HepG2 (cell line): ENCODE measurements around the gene NEMF.

Source experiments
- ARHGAP35 ChIP-seq: sonication (generic); formaldehyde crosslinking; IDR thresholded peaks from 2 replicates; pipeline ENCODE4 v1.9.0; 2022; ENCODE audit warnings: mild to moderate bottlenecking, inconsistent platforms, moderate library complexity, missing genetic modification reagents, borderline replicate concordance
- CBFB ChIP-seq: sonication (generic); formaldehyde crosslinking; IDR thresholded peaks from 2 replicates; pipeline ENCODE4 v1.4.0; 2020; ENCODE audit warnings: missing genetic modification reagents
- EZH2 ChIP-seq: conservative IDR thresholded peaks from 2 replicates; pipeline ENCODE4 v1.6.1; 2012; ENCODE audit warnings: mild to moderate bottlenecking, low read depth, low read length, moderate library complexity
- POLR2A ChIP-seq, 2 experiments: IDR thresholded peaks; 2 replicates each; pipeline ENCODE4 v1.6.1; 2011; ENCODE audit warnings: low read depth in 2 of 2, low read length in 2 of 2, mild to moderate bottlenecking in 1 of 2, moderate library complexity in 1 of 2; ENCODE audit not compliant: insufficient read depth in 1 of 2
- SIN3A ChIP-seq: IDR thresholded peaks from 2 replicates; pipeline ENCODE4 v1.6.1; 2011; ENCODE audit warnings: low read depth, mild to moderate bottlenecking, control low read depth, low read length, borderline replicate concordance
- ZNF24 ChIP-seq: fragments of 450-650 bp; IDR thresholded peaks from 2 replicates; pipeline ENCODE4 v1.6.1; 2017; ENCODE audit warnings: antibody characterized with exemption, mild to moderate bottlenecking
- ZNF512B ChIP-seq: sonication (generic); formaldehyde crosslinking; IDR thresholded peaks from 2 replicates; pipeline ENCODE4 v1.5.1; 2020; ENCODE audit warnings: missing genetic modification reagents, mild to moderate bottlenecking, borderline replicate concordance

GRCh38 chr14:49778421-49778820 lies 74.2 kb downstream of the NEMF start:
- TF ChIP-seq POLR2A (IDR thresholded peaks at IDR 0.05; ENCODE audit: insufficient read depth in 1 of 2, low read depth in 2 of 2, low read length in 2 of 2): no peak
- no peak for TF ChIP-seq ZNF512B (CRISPR knock-in tag)
- no peak for TF ChIP-seq EZH2
- TF ChIP-seq CBFB (CRISPR knock-in tag): no peak
- no peak for TF ChIP-seq ARHGAP35 (CRISPR knock-in tag)
- no peak for TF ChIP-seq SIN3A
- no peak for TF ChIP-seq ZNF24
